A549 (cell line): ENCODE results near the gene PODN. TPM values are rescaled to one million over a fixed set of nuclear protein-coding genes. Genes with fewer than 3 reads are reported as not detected.

ENCODE experiments used
- ATAC-seq, 2 experiments: fragments of 200-7000 bp in 1 of 2; fragments of >200 bp in 1 of 2; cut with Nextera tagmentation in 1 of 2; cut with Tn5 transposase in 1 of 2; 3 replicates each; pipeline versions ENCODE4 v1.8.0 to v1.9.1; 2018 to 2020; ENCODE audit warnings: mild to moderate bottlenecking in 1 of 2, moderate library complexity in 1 of 2
- CTCF ChIA-PET: fragments of 300-600 bp; sonication (Branson Sonifier 250); formaldehyde crosslinking; extraction: SDS; loops from one replicate; lab custom pipeline; 2021; ENCODE audit warnings: antibody characterized with exemption, inconsistent platforms; lab: Yijun Ruan, JAX
- POLR2A ChIA-PET: fragments of 350-600 bp; formaldehyde crosslinking; extraction: SDS; loops from one replicate; lab custom pipeline; 2021; ENCODE audit warnings: antibody characterized with exemption, inconsistent platforms; lab: Yijun Ruan, JAX
- DNase-seq, 2 experiments: peaks; one replicate each; pipeline versions ENCODE4 v3.0.0 to v3.0.0-alpha.2; 2011 to 2016; ENCODE audit warnings: low read depth in 1 of 2, low spot score in 1 of 2
- FAIRE-seq: peaks from 2 replicates; lab custom pipeline; 2011; peaks lifted over from hg19 to GRCh38; lab: Jason Lieb, UNC
- H3K27ac ChIP-seq, 2 experiments: fragments of >200 bp; sonication (Bioruptor Twin); formaldehyde crosslinking; 3 replicates each; pipeline ENCODE4 v1.5.1; 2016 to 2017
- H3K4me1 ChIP-seq: fragments of >200 bp; sonication (Bioruptor Twin); formaldehyde crosslinking; 3 replicates; pipeline ENCODE4 v1.6.1; 2016
- H3K4me2 ChIP-seq: fragments of >200 bp; sonication (Bioruptor Twin); formaldehyde crosslinking; 3 replicates; pipeline ENCODE4 v1.6.1; 2016
- H3K4me3 ChIP-seq: fragments of >200 bp; sonication (Bioruptor Twin); formaldehyde crosslinking; 3 replicates; pipeline ENCODE4 v1.5.1; 2016
- H3K9me3 ChIP-seq: fragments of >200 bp; sonication (Bioruptor Twin); formaldehyde crosslinking; 3 replicates; pipeline ENCODE4 v1.6.1; 2016
- CEBPB ChIP-seq, 2 experiments: fragments of >200 bp in 1 of 2; sonication (Bioruptor Twin) in 1 of 2; formaldehyde crosslinking in 1 of 2; IDR thresholded peaks; 2 replicates each; pipeline ENCODE4 v1.6.1; 2012 to 2016
- CHD4 ChIP-seq: fragments of 200-600 bp; sonication (generic); IDR thresholded peaks from 2 replicates; pipeline ENCODE4 v1.6.1; 2016; ENCODE audit warnings: antibody characterized with exemption, mild to moderate bottlenecking, borderline replicate concordance
- CTCF ChIP-seq: fragments of >200 bp; sonication (Bioruptor Twin); formaldehyde crosslinking; IDR thresholded peaks from 3 replicates; pipeline ENCODE4 v1.5.1; 2016
- E2F6 ChIP-seq: IDR thresholded peaks from 2 replicates; pipeline ENCODE4 v1.6.1; 2012; ENCODE audit warnings: low read depth, borderline replicate concordance
- ELK1 ChIP-seq: fragments of 150-350 bp; IDR thresholded peaks from 2 replicates; pipeline ENCODE4 v1.6.1; 2014; ENCODE audit warnings: low read depth, mild to moderate bottlenecking, low read length
- FOSB ChIP-seq: fragments of 250-450 bp; sonication (Bioruptor Pico); IDR thresholded peaks from 2 replicates; pipeline ENCODE4 v1.5.0; 2020; ENCODE audit warnings: mild to moderate bottlenecking, moderate library complexity
- FOSL2 ChIP-seq, 2 experiments: fragments of 450-650 bp in 1 of 2; fragments of >200 bp in 1 of 2; sonication (Bioruptor Twin) in 1 of 2; formaldehyde crosslinking; IDR thresholded peaks; 2 replicates each; pipeline versions ENCODE4 v1.5.0 to v1.6.1; 2016 to 2020; ENCODE audit warnings: mild to moderate bottlenecking in 1 of 2, moderate library complexity in 1 of 2
- JUNB ChIP-seq: fragments of >200 bp; sonication (Bioruptor Twin); formaldehyde crosslinking; IDR thresholded peaks from 2 replicates; pipeline ENCODE4 v1.6.1; 2016
- KDM1A ChIP-seq: fragments of 200-600 bp; sonication (generic); IDR thresholded peaks from 2 replicates; pipeline ENCODE4 v1.6.1; 2016; ENCODE audit warnings: low read depth, mild to moderate bottlenecking
- NPAS2 ChIP-seq: fragments of 250-450 bp; sonication (Bioruptor Pico); IDR thresholded peaks from 2 replicates; pipeline ENCODE4 v1.8.0; 2022; ENCODE audit warnings: mild to moderate bottlenecking, moderate library complexity, borderline replicate concordance
- NR3C1 ChIP-seq: fragments of >200 bp; sonication (Bioruptor Twin); formaldehyde crosslinking; IDR thresholded peaks from 3 replicates; pipeline ENCODE4 v1.6.1; 2017
- RARB ChIP-seq: fragments of 250-450 bp; sonication (Bioruptor Pico); IDR thresholded peaks from 2 replicates; pipeline ENCODE4 v1.8.0; 2021; ENCODE audit warnings: mild to moderate bottlenecking, moderate library complexity
- WGBS: methylation state at CpG from one replicate; pipeline ENCODE4 v1.1.6; 2017; ENCODE audit errors: missing lambda C conversion rate; 5-methylcytosine and 5-hydroxymethylcytosine counted together
- polyA plus RNA-seq, 4 experiments: library from polyadenylated mRNA; depleted of rRNA in 3 of 4; stranded (reverse); fragments of >200 nt; fragmentation: RNase III in 1 of 4; extraction: RNeasy Plus Mini Kit Qiagen cat#74134 plus additional on column Dnase treatment in 1 of 4; gene quantifications; 2 replicates in 3 of 4; 3 replicates in 1 of 4; pipeline ENCODE4 v1.2.3, GENCODE V29; 2011 to 2017

Gene PODN
- polyA plus RNA-seq, 2 of the 4 experiments (the other 2 are of a cell fraction): 0.05 TPM; not detected in 1

GRCh38 chr1:53090227-53091147, 28.5 kb downstream of the PODN start:
- Histone ChIP-seq H3K4me3 (no peak overlapping the region), H3K4me2 (peak overlapping the region; percentile 63; the same call in 2 of the 3 replicates), H3K27ac (peak overlapping the region; percentile 60 to 71; a peak in 4 of 6 replicates), H3K4me1 (peaks cover 16% of the 10 kb centered on the region), H3K9me3 (no peaks in the 10 kb centered on the region)
- 93% methylated on average over 27 of the region's 37 CpGs for WGBS
- ATAC-seq: no peak
- ChIA-PET CTCF (interaction anchor here (0.9 kb wide), 1 partner anchor 188 kb away, joined by 3 read pairs; no protein-coding TSS in a partner anchor), POLR2A (no interaction called here)
- no peak for FAIRE-seq
- TF ChIP-seq FOSL2 (IDR thresholded peaks at IDR 0.05) (no peak), FOSL2 (CRISPR knock-in tag; IDR thresholded peaks at IDR 0.05) (no peak)
- no peak for DNase-seq

GRCh38 chr1:53091841-53092645, 30.0 kb downstream of the PODN start:
- no peak for ATAC-seq
- TF ChIP-seq CEBPB (IDR thresholded peaks at IDR 0.05) (no peak), ELK1 (no peak), FOSB (CRISPR knock-in tag) (no peak), JUNB (no peak), NR3C1 (no peak), KDM1A (no peak)
- Histone ChIP-seq H3K27ac (no peak overlapping the region), H3K9me3 (no peaks in the 10 kb centered on the region), H3K4me1 (peaks cover 16% of the 10 kb centered on the region), H3K4me3 (no peak overlapping the region), H3K4me2 (no peak overlapping the region)
- no peak for DNase-seq
- CTCF ChIA-PET: no interaction called here
- no peak for FAIRE-seq
- 90% methylated on average over 17 of the region's 26 CpGs for WGBS
- POLR2A ChIA-PET: no interaction called here

GRCh38 chr1:53092659-53093450, 30.8 kb downstream of the PODN start:
- ChIA-PET CTCF (interaction anchor here (0.6 kb wide), 1 partner anchor 82 kb away, joined by 3 read pairs; no protein-coding TSS in a partner anchor), POLR2A (no interaction called here)
- Histone ChIP-seq H3K27ac (no peak overlapping the region), H3K4me1 (peaks cover 16% of the 10 kb centered on the region), H3K4me3 (no peak overlapping the region), H3K4me2 (no peak overlapping the region), H3K9me3 (no peaks in the 10 kb centered on the region)
- TF ChIP-seq CTCF: no peak
- no peak for TF ChIP-seq NPAS2
- TF ChIP-seq CHD4: no peak
- no peak for TF ChIP-seq RARB
- TF ChIP-seq ELK1: no peak
- no peak for TF ChIP-seq E2F6
- ATAC-seq: no peak
- WGBS: 93% methylated on average over 20 of the region's 33 CpGs
- FAIRE-seq: no peak
- DNase-seq: no peak
